Prostate gland (tissue), 2 donors: ENCODE measurements around the gene HS6ST3. TPM values are rescaled to one million over a fixed set of nuclear protein-coding genes. Genes with fewer than 3 reads are reported as not detected.

Source experiments
- DNase-seq: peaks from one replicate; pipeline ENCODE4 v3.0.0-alpha.2; 2019; ENCODE audit warnings: low spot score
- H3K27ac ChIP-seq, 2 donors: fragments of 200-600 bp; sonication (generic); 2 replicates each; pipeline ENCODE4 v1.5.1; 2017 to 2019
- H3K27me3 ChIP-seq: fragments of 200-600 bp; sonication (generic); replicated peaks from 2 replicates; pipeline ENCODE4 v1.5.1; 2019; ENCODE audit not compliant: insufficient read depth
- H3K36me3 ChIP-seq, 2 donors: fragments of 200-600 bp; sonication (generic); 1 replicate in 1 of 2; 2 replicates in 1 of 2; pipeline versions ENCODE4 v1.5.1 to v1.8.1; 2017 to 2019
- H3K4me1 ChIP-seq: fragments of 200-600 bp; sonication (generic); replicated peaks from 2 replicates; pipeline ENCODE4 v1.5.1; 2019
- H3K4me3 ChIP-seq, 2 donors: fragments of 200-600 bp; sonication (generic); 2 replicates each; pipeline ENCODE4 v1.5.1; 2017 to 2019
- H3K9me3 ChIP-seq: fragments of 200-600 bp; sonication (generic); 2 replicates; pipeline ENCODE4 v1.5.1; 2017
- POLR2A ChIP-seq: fragments of 450-650 bp; IDR thresholded peaks from one replicate; pipeline ENCODE4 v1.6.1; 2016; ENCODE audit warnings: antibody characterized with exemption, mild to moderate bottlenecking
- POLR2AphosphoS5 ChIP-seq: sonication (generic); formaldehyde crosslinking; IDR thresholded peaks from one replicate; pipeline ENCODE4 v1.6.1; 2017; ENCODE audit warnings: antibody characterized with exemption
- WGBS: methylation state at CpG from one replicate; pipeline ENCODE4 v1.1.5; 2018; 5-methylcytosine and 5-hydroxymethylcytosine counted together
- intact Hi-C: fragments of 100-400 bp; cut with DNase I; formaldehyde crosslinking; loops from one replicate; pipeline ENCODE4 v1.14.2; 2022
- total RNA-seq, 2 donors: library from RNA; depleted of rRNA; stranded (reverse); fragments of >200 nt; gene quantifications; one replicate each; pipeline ENCODE4 v1.1.0, GENCODE V29; 2016
- TF ChIP-seq, protein P1 (sequence below), 4 experiments: fragments of 200-600 bp in 2 of 4; fragments of 450-650 bp in 2 of 4; sonication (generic) in 2 of 4; IDR thresholded peaks; 1 replicate in 3 of 4; 2 replicates in 1 of 4; pipeline ENCODE4 v1.5.1; 2016 to 2019; ENCODE audit warnings: antibody characterized with exemption in 4 of 4, mild to moderate bottlenecking in 2 of 4, moderate library complexity in 2 of 4

Gene HS6ST3
- total RNA-seq, 2 donors from 2014 or later = 0.97 to 1.0 TPM

DNA sequence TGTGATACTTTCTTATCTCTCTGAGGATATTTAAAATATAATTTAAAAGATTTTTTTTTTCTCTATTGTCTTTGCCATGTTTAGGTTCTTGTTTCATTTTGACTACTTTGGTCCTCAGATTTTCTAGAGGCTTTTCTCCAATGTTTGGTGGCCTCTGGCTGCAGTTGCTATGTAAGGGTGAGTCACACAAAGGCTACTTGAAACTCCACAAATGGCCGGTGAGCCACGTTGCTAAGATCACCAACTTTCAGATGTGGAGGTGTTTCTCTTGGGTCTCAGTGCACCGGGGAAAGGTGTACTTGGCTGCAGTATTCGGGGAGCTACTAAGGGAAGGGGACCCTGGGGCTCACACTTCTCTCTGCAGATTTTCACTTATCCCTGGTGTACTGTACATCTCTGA, 248.1 kb downstream of the HS6ST3 start:
- Histone ChIP-seq H3K9me3 (no peaks in the 10 kb centered on the region), H3K27me3 (no peaks in the 10 kb centered on the region), H3K4me1 (no peaks in the 10 kb centered on the region), H3K4me3 (no peak overlapping the region), H3K36me3 (no peaks in the 10 kb centered on the region), H3K27ac (no peak overlapping the region)
- 96% methylated on average over 4 of the region's 4 CpGs for WGBS
- TF ChIP-seq POLR2AphosphoS5 = no peak
- TF ChIP-seq, protein P1, sequence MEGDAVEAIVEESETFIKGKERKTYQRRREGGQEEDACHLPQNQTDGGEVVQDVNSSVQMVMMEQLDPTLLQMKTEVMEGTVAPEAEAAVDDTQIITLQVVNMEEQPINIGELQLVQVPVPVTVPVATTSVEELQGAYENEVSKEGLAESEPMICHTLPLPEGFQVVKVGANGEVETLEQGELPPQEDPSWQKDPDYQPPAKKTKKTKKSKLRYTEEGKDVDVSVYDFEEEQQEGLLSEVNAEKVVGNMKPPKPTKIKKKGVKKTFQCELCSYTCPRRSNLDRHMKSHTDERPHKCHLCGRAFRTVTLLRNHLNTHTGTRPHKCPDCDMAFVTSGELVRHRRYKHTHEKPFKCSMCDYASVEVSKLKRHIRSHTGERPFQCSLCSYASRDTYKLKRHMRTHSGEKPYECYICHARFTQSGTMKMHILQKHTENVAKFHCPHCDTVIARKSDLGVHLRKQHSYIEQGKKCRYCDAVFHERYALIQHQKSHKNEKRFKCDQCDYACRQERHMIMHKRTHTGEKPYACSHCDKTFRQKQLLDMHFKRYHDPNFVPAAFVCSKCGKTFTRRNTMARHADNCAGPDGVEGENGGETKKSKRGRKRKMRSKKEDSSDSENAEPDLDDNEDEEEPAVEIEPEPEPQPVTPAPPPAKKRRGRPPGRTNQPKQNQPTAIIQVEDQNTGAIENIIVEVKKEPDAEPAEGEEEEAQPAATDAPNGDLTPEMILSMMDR (IDR thresholded peaks at IDR 0.05) = no peak
- no peak for TF ChIP-seq POLR2A
- no peak for DNase-seq
- intact Hi-C loops = no loop called here

DNA sequence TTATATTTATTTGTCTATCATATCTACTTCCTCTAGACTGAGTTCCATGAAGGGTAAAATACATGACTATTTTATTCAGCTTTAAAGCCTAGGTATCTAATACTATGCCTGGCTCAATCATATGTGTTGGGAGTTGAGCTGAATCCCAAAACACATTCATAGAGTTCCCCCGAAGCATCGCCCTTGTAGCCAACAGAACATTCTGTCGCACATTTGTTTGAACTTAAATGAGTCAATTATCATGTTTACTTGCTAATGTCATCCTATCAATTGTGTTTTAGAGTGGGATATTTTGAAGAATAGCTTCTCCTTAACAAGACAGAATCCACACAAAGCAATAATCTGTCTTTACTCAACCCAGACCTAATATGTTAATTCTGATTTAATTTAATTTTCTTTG, 252.4 kb downstream of the HS6ST3 start:
- TF ChIP-seq POLR2AphosphoS5 = no peak
- no peak for TF ChIP-seq POLR2A
- TF ChIP-seq, protein P1 (IDR thresholded peaks at IDR 0.05) = no peak
- intact Hi-C loops = no loop called here
- Histone ChIP-seq H3K27ac (no peak overlapping the region), H3K4me1 (no peaks in the 10 kb centered on the region), H3K27me3 (no peaks in the 10 kb centered on the region), H3K36me3 (no peaks in the 10 kb centered on the region), H3K9me3 (no peaks in the 10 kb centered on the region), H3K4me3 (no peak overlapping the region)
- 85% methylated on average over 3 of the region's 3 CpGs for WGBS
- DNase-seq = no peak

DNA sequence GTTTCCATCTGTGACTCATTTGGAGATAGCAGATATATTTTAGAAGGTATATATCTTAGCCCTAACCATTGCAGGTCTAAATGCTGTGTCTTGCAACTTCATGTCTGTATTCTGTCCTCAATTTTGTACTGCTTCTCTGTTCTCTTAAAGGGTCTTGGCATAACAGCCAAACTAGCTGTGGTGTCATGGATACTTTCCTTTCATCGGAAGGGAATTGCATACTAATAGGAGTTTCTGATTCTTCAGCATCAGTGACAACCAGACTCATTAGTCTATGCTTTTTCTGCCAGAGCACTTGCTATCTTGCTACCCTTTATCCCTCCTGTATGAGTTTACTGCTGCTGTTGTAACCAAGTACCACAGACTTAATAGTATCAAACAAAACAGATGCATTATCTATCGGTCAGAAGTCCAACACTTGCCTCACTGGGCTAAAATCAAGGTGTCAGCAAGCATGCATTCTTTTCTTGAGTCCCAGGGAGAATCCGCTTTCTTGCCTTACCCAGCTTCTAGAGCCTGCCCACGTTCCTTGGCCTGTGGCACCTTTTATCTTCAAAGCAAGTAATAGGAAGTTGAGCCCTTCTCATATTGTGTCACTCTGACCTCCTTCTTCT, 253.1 kb downstream of the HS6ST3 start:
- Histone ChIP-seq H3K27me3 (no peaks in the 10 kb centered on the region), H3K27ac (no peak overlapping the region), H3K4me1 (no peaks in the 10 kb centered on the region), H3K36me3 (no peaks in the 10 kb centered on the region), H3K9me3 (no peaks in the 10 kb centered on the region), H3K4me3 (no peak overlapping the region)
- intact Hi-C loops = no loop called here
- no peak for DNase-seq
- TF ChIP-seq POLR2AphosphoS5 (no peak), POLR2A (no peak)
- TF ChIP-seq, protein P1 (IDR thresholded peaks at IDR 0.05) = no peak
- 80% methylated on average over 4 of the region's 4 CpGs for WGBS

DNA sequence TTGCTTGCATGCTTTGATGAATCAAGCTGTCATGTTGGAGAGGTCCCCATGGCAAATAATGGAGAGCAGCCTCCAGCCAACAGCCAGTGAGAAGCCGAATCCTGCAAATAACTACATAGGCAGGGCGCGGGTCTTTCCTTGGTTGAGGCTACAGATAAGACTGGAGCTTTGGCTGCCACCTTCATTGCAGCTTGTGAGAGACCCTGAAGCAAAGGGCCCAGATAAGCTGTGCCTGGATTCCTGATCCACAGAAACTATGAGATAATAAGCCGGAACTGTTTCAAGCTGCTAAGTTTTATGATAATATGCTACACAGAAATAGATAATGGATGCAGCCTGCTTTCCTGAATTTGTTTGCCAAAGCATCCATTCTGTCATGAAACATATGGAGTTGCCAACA, 257.0 kb downstream of the HS6ST3 start:
- TF ChIP-seq POLR2AphosphoS5 (no peak), POLR2A (no peak)
- TF ChIP-seq, protein P1 (IDR thresholded peaks at IDR 0.05) = no peak
- WGBS = 96% methylated on average over 4 of the region's 4 CpGs

DNA sequence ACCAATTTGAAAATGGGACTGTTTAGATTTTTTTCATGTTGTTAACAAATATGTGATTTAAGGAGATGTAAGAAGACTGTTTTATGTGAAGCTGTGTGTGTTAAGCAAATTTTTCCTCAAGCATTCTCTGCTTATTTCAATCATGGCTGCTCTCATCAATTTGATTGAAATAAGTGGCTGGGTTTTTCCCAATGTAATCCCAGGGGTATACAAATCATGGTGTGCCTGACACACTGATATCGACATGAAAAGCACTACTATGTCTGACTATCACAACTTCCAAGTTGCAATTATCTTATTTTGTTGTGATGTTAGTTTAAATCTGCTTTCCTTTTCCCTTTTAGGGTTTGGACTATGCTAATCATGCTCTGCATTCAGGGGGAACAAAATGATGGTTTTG, 283.7 kb downstream of the HS6ST3 start:
- TF ChIP-seq, protein P1 (IDR thresholded peaks at IDR 0.05) = no peak
- TF ChIP-seq POLR2A (no peak), POLR2AphosphoS5 (no peak)
- Histone ChIP-seq H3K4me1 (no peaks in the 10 kb centered on the region), H3K4me3 (no peak overlapping the region), H3K9me3 (no peaks in the 10 kb centered on the region), H3K36me3 (no peaks in the 10 kb centered on the region), H3K27me3 (no peaks in the 10 kb centered on the region), H3K27ac (no peak overlapping the region)
- intact Hi-C loops = no loop called here
- WGBS = 86% methylated on average over 1 of the region's 1 CpG
- DNase-seq = no peak

More for the DNA sequence above, 257.0 kb downstream of the HS6ST3 start:
- no peaks in the 10 kb centered on the region for H3K27me3 ChIP-seq
- intact Hi-C loops = no loop called here
- H3K9me3 ChIP-seq = no peaks in the 10 kb centered on the region
- H3K27ac ChIP-seq = no peak overlapping the region
- no peak for DNase-seq
- H3K4me3 ChIP-seq = no peak overlapping the region
- no peaks in the 10 kb centered on the region for H3K4me1 ChIP-seq
- H3K36me3 ChIP-seq = no peaks in the 10 kb centered on the region
